GM06990 (cell line): ENCODE results near the gene HCN1.

ENCODE experiments used
- DNase-seq: peaks from one replicate; pipeline ENCODE4 v3.0.0-alpha.2; 2011; ENCODE audit not compliant: insufficient read length; ENCODE audit errors: extremely low read depth
- H3K27me3 ChIP-seq: replicated peaks from 2 replicates; pipeline ENCODE4 v1.6.0; 2011; ENCODE audit warnings: low read length; ENCODE audit not compliant: control insufficient read depth, insufficient read depth
- H3K36me3 ChIP-seq: 2 replicates; pipeline ENCODE4 v1.5.1; 2011; ENCODE audit warnings: low read length; ENCODE audit not compliant: control insufficient read depth, insufficient read depth
- H3K4me3 ChIP-seq: replicated peaks from 2 replicates; pipeline ENCODE4 v1.5.1; 2011; ENCODE audit warnings: low read depth, mild to moderate bottlenecking, control low read depth, low read length
- TF ChIP-seq, protein P1 (sequence below): IDR thresholded peaks from 2 replicates; pipeline ENCODE4 v1.5.1; 2011; ENCODE audit warnings: low read length, control low read depth, mild to moderate bottlenecking, inconsistent platforms; ENCODE audit not compliant: insufficient read depth, poor library complexity, severe bottlenecking

HCN1 gene

DNA sequence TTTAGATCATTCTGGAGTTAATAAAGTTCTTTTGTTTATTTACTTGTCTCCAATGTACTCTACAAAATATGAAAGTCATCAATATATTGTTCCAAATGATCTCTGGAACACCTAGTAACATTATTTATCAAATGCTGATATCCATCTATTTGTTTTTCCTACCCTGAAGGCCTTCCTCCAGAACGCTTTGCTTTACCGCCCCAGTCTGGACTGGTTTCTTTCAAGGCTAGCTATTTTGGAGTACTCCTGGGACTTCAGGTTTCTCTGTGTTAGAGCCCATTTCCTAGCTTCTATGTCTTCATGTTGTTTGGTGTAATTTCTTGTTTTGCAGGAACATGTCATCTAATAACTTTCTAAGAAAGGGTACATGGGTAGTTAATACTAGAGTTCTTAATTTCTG is 9.6 kb downstream of the HCN1 start:
- no peak for DNase-seq
- H3K27me3 ChIP-seq, result no peaks in the 10 kb centered on the region
- TF ChIP-seq, protein P1, sequence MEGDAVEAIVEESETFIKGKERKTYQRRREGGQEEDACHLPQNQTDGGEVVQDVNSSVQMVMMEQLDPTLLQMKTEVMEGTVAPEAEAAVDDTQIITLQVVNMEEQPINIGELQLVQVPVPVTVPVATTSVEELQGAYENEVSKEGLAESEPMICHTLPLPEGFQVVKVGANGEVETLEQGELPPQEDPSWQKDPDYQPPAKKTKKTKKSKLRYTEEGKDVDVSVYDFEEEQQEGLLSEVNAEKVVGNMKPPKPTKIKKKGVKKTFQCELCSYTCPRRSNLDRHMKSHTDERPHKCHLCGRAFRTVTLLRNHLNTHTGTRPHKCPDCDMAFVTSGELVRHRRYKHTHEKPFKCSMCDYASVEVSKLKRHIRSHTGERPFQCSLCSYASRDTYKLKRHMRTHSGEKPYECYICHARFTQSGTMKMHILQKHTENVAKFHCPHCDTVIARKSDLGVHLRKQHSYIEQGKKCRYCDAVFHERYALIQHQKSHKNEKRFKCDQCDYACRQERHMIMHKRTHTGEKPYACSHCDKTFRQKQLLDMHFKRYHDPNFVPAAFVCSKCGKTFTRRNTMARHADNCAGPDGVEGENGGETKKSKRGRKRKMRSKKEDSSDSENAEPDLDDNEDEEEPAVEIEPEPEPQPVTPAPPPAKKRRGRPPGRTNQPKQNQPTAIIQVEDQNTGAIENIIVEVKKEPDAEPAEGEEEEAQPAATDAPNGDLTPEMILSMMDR, result no peak
- H3K4me3 ChIP-seq, result no peak overlapping the region
- no peaks in the 10 kb centered on the region for H3K36me3 ChIP-seq

DNA sequence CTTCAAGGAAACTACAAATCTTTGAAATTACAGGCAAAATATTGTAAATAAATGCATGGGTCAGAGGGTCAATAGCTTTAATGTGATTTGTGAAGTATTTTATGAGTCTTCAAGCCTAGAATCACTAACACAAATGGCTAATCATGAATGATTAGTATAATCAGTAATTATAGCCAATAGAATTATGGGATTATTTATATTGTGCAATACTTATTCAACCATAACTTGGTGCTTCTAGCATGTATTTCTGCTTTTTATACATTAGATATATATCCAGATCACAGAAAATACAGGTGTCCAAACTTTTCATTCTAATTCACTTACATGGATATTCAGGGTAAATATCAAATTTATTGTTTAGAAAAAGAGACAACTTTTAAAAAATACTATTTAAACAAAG is 12.1 kb downstream of the HCN1 start:
- no peak for DNase-seq
- Histone ChIP-seq H3K4me3 (no peak overlapping the region), H3K27me3 (no peaks in the 10 kb centered on the region), H3K36me3 (no peaks in the 10 kb centered on the region)
- TF ChIP-seq, protein P1, result no peak

DNA sequence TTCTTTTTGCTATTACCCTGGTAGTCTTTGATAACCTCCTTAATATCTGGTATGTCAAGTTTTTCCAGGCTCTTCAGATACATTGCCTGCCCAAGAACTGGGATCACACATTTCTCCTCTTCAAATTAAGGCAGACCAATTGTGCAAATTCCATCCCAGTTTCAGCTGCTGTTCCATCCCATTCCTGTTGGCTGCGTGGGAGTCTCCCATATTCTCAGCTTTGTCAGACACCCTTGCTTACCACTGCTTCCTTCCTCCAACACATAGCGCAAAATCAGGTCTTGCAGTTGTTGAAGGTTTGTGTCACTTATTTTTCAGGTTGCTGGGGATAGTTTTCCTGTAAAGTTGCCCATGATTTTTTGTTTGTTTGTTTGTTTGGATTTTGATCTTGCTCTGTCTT is 15.2 kb downstream of the HCN1 start:
- TF ChIP-seq, protein P1, result no peak
- Histone ChIP-seq H3K27me3 (no peaks in the 10 kb centered on the region), H3K36me3 (no peaks in the 10 kb centered on the region), H3K4me3 (no peak overlapping the region)
- DNase-seq, result no peak

DNA sequence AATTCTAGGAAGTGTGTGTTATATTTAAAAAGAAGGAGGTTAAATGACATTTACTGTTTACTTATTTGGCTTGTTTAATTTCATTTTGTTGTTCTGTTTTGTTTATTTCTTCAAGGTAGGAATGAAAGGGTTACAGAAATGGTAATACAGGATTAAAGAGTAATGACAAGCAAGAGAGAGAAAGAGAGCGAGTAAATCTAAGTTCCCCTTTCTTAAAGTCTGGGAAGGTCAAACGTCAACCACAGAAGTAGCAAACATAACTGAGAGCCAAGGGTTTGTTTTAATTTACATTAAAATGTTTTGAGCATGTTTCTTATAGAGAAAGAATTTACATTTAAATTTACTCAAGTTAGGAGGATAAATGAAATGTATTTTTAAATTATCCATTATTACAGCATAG is 18.7 kb downstream of the HCN1 start:
- H3K36me3 ChIP-seq, result no peaks in the 10 kb centered on the region
- H3K4me3 ChIP-seq, result no peak overlapping the region
- TF ChIP-seq, protein P1, result no peak
- no peaks in the 10 kb centered on the region for H3K27me3 ChIP-seq
- no peak for DNase-seq

DNA sequence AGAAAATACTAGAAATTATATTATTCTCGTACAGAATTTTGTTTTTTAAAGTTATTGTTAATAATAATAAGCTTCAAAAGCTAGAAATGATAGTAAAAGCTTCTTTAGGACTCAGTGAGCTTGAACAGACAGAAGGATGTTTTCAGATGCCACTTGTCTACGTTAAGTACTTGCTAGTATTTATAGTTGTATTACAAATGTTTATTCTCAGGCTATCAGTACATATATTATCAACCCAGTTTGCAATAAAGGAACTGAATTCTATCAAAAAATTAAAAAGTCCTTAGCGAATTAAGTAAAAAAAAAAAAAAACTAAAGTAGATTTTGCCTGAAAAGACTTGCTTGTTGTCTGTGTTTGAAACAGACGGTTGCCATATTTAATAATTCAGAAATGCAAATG is 23.9 kb downstream of the HCN1 start:
- Histone ChIP-seq H3K27me3 (no peaks in the 10 kb centered on the region), H3K4me3 (no peak overlapping the region), H3K36me3 (no peaks in the 10 kb centered on the region)
- TF ChIP-seq, protein P1, result no peak
- DNase-seq, result no peak

DNA sequence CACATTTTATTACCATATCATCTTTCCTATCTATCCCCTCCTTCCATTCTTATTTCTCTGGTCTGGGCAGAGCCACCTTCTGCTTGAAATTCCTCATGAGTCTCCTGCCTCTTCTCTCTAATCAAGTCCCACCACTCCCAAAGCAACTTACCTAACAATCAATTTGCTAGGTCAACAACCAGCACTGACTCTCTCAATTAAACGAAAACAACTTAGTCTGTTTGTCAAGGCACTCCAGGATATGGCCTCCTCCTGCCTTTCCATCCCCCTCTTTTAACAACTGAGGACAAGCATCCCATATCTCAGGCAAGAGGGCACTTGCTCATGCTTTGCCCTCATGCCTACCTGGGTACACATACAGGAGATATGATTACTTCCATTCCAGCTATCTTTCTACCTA is 47.4 kb downstream of the HCN1 start:
- TF ChIP-seq, protein P1, result no peak
- no peak for DNase-seq
- Histone ChIP-seq H3K4me3 (no peak overlapping the region), H3K36me3 (no peaks in the 10 kb centered on the region), H3K27me3 (no peaks in the 10 kb centered on the region)
